ENCODE results near the gene TBCB.
"Not testable (repeated sequence)": the region's sequence is repeated elsewhere in the genome, so short reads cannot be mapped to it uniquely, and the experiment has no call there.

Gene TBCB

GRCh38 chr19:36115453-36116343, at the start of gene TBCB:
TSS of gene TBCB (plus strand) at chr19:36115468. CDS start at chr19:36115561, 93 bp downstream.
- peak within 1 kb of the TSS; percentile 91 for H3K27ac ChIP-seq
- TF ChIP-seq CTCF (conservative IDR thresholded peaks at IDR 0.05; ENCODE audit: low read depth), result no peak
- ChIA-PET CTCF (interaction anchor here (0.6 to 1.8 kb wide), 3 partner anchors 55 to 793 kb away, joined by 3 to 9 read pairs (median 4); no protein-coding TSS in a partner anchor), POLR2A (ENCODE audit: low non-redundant PET) (no interaction called here)
- peak; percentile 66 for DNase-seq (ENCODE audit: low spot score)

GRCh38 chr19:36067681-36068080, 47.6 kb upstream of the TBCB start:
- TF ChIP-seq CTCF (conservative IDR thresholded peaks at IDR 0.05; ENCODE audit: low read depth), result no peak
- no peak for DNase-seq (ENCODE audit: low spot score)
- no peak overlapping the region for H3K27ac ChIP-seq
- ChIA-PET POLR2A (ENCODE audit: low non-redundant PET) (interaction anchor here (0.5 kb wide), 1 partner anchor 11 kb away, joined by 3 read pairs; no protein-coding TSS in a partner anchor), CTCF (no interaction called here)

GRCh38 chr19:36068810-36069499, 46.3 kb upstream of the TBCB start:
- CTCF ChIA-PET; DNase-seq (ENCODE audit: low spot score); H3K27ac ChIP-seq; POLR2A ChIA-PET (ENCODE audit: low non-redundant PET): not testable (repeated sequence)

- H3K27ac ChIP-seq, result no peak overlapping the region
- DNase-seq (ENCODE audit: low spot score), result no peak
- CTCF ChIA-PET, result interaction anchor here (0.6 kb wide), 1 partner anchor 19 kb away, joined by 3 read pairs; no protein-coding TSS in a partner anchor
- POLR2A ChIA-PET (ENCODE audit: low non-redundant PET), result no interaction called here
- TF ChIP-seq CTCF (conservative IDR thresholded peaks at IDR 0.05; ENCODE audit: low read depth), result no peak
These were observed 43.2 kb upstream of the TBCB start for GRCh38 chr19:36072081-36072480.

GRCh38 chr19:36073121-36073876, 42.0 kb upstream of the TBCB start:
- CTCF ChIA-PET, result no interaction called here
- TF ChIP-seq CTCF (conservative IDR thresholded peaks at IDR 0.05; ENCODE audit: low read depth), result no peak
- no peak overlapping the region for H3K27ac ChIP-seq

GRCh38 chr19:36079389-36079945, 35.8 kb upstream of the TBCB start:
- ChIA-PET POLR2A (ENCODE audit: low non-redundant PET) (no interaction called here), CTCF (interaction anchor here (0.6 kb wide), 2 partner anchors 19 to 92 kb away, joined by 3 to 4 read pairs; no protein-coding TSS in a partner anchor)
- DNase-seq (ENCODE audit: low spot score), result no peak
- TF ChIP-seq CTCF (conservative IDR thresholded peaks at IDR 0.05; ENCODE audit: low read depth), result no peak
- no peak overlapping the region for H3K27ac ChIP-seq

More at GRCh38 chr19:36073121-36073876, 42.0 kb upstream of the TBCB start:
- DNase-seq (ENCODE audit: low spot score), result no peak
- POLR2A ChIA-PET (ENCODE audit: low non-redundant PET), result no interaction called here

Measured in RWPE1 (cell line).